ENCODE results near the gene WFDC10B. TPM values are rescaled to one million over a fixed set of nuclear protein-coding genes. Genes with fewer than 3 reads are reported as not detected.
"Not testable (repeated sequence)": the region's sequence is repeated elsewhere in the genome, so short reads cannot be mapped to it uniquely, and the experiment has no call there.

Gene WFDC10B
- total RNA-seq, 1 experiment from 2014 or later: 0.42 TPM

DNA sequence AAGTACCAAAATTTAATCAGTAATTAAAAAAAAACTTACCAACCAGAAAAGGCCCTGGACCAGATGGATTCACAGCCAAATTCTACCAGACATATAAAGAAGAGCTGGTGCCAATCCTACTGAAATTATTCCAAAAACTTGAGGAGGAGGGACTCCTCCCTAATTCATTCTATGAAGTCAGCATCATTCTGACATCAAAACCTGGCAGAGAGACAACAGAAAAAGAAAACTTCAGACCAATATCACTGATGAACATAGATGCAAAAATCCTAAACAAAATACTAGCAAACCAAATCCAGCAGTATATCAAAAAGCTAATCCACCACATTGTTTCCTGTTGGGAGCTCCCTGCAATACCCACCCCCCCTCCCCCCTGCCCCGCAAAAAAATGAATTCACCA, 34.7 kb downstream of the WFDC10B start, which contains the start of gene WFDC11 (continued):
- TF ChIP-seq, protein P1, sequence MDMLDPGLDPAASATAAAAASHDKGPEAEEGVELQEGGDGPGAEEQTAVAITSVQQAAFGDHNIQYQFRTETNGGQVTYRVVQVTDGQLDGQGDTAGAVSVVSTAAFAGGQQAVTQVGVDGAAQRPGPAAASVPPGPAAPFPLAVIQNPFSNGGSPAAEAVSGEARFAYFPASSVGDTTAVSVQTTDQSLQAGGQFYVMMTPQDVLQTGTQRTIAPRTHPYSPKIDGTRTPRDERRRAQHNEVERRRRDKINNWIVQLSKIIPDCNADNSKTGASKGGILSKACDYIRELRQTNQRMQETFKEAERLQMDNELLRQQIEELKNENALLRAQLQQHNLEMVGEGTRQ (CRISPR knock-in tag; IDR thresholded peaks at IDR 0.05): no peak
- no peak for TF ChIP-seq NFATC4 (CRISPR knock-in tag; IDR thresholded peaks at IDR 0.05)
- TF ChIP-seq FOXP1 (CRISPR knock-in tag; IDR thresholded peaks at IDR 0.05; ENCODE audit: borderline replicate concordance): no peak

DNA sequence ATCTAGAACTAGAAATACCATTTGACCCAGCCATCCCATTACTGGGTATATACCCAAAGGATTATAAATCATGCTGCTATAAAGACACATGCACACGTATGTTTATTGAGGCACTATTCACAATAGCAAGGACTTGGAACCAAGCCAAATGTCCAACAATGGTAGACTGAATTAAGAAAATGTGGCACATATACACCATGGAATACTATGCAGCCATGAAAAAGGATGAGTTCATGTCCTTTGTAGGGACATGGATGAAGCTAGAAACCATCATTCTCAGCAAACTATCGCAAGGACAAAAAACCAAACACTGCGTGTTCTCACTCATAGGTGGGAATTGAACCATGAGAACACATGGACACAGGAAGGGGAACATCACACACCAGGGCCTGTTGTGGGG, 47.8 kb downstream of the WFDC10B start:
- H3K4me3 Mint-ChIP-seq; H3K4me1 Mint-ChIP-seq; CTCF ChIA-PET; POLR2A ChIA-PET; H3K27ac Mint-ChIP-seq; DNase-seq (ENCODE audit: low spot score); ATAC-seq; H3K27me3 Mint-ChIP-seq (ENCODE audit: low read depth): not testable (repeated sequence)
- H3K9me3 Mint-ChIP-seq: peaks cover 43% of the 10 kb centered on the region
- H3K36me3 Mint-ChIP-seq: peaks cover 16% of the 10 kb centered on the region

DNA sequence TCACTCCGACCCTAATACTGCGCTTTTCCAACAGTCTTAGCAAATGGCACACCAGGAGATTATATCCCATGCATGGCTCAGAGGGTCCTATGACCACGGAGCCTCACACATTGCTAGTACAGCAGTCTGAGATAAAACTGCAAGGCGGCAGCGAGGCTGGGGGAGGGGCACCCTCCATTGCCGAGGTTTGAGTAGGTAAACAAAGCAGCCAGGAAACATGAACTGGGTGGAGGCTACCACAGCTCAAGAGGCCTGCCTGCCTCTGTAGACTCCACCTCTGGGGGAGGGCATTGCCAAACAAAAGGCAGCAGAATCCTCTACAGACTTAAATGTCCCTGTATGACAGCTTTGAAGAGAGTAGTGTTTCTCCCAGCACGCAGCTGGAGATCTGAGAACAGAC, 53.1 kb downstream of the WFDC10B start:
- ATAC-seq; H3K27ac Mint-ChIP-seq; H3K27me3 Mint-ChIP-seq (ENCODE audit: low read depth); H3K4me3 Mint-ChIP-seq; DNase-seq (ENCODE audit: low spot score); POLR2A ChIA-PET; CTCF ChIA-PET: not testable (repeated sequence)
- Mint-ChIP-seq H3K9me3 (peaks cover 51% of the 10 kb centered on the region), H3K36me3 (peaks cover 33% of the 10 kb centered on the region), H3K4me1 (peaks cover 10% of the 10 kb centered on the region)

DNA sequence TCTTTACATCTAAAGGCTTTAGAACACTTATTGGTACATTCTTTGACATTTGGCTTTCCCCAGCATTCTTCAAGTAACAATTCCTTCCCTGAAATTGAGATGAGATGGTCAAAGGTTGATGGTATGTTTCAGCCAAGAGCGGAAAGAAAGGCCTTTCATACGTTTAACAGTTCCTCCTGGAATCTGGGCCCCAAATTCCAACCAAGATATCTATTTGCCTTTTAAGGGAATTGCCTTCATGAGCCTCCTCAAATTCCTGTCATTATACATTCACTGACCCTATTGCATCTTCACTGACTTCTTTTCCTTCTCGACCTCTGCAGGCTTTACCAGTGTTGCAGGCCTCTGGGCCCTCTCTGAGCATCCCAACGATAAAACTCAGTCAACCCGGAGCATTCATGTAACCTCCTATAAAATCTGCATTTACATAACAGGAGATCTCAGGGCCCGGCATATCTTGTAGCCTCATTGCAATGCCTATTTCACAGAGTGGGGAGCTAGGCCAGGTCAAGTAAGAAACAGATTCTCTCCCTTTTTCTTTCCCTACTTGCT, 55.4 kb downstream of the WFDC10B start:
- ChIA-PET CTCF (interaction anchor here (0.7 kb wide), 1 partner anchor 20 kb away, joined by 5 read pairs; the partner anchor contains the start of gene WFDC10A), POLR2A (no interaction called here)
- peaks cover 37% of the 10 kb centered on the region for H3K36me3 Mint-ChIP-seq
- no peak for TF ChIP-seq GRHL2 (CRISPR knock-in tag; IDR thresholded peaks at IDR 0.05; ENCODE audit: insufficient replicate concordance, severe bottlenecking)
- TF ChIP-seq, protein P2, sequence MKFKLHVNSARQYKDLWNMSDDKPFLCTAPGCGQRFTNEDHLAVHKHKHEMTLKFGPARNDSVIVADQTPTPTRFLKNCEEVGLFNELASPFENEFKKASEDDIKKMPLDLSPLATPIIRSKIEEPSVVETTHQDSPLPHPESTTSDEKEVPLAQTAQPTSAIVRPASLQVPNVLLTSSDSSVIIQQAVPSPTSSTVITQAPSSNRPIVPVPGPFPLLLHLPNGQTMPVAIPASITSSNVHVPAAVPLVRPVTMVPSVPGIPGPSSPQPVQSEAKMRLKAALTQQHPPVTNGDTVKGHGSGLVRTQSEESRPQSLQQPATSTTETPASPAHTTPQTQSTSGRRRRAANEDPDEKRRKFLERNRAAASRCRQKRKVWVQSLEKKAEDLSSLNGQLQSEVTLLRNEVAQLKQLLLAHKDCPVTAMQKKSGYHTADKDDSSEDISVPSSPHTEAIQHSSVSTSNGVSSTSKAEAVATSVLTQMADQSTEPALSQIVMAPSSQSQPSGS (CRISPR knock-in tag; IDR thresholded peaks at IDR 0.05; ENCODE audit: borderline replicate concordance, low read depth): no peak
- TF ChIP-seq, protein P3, sequence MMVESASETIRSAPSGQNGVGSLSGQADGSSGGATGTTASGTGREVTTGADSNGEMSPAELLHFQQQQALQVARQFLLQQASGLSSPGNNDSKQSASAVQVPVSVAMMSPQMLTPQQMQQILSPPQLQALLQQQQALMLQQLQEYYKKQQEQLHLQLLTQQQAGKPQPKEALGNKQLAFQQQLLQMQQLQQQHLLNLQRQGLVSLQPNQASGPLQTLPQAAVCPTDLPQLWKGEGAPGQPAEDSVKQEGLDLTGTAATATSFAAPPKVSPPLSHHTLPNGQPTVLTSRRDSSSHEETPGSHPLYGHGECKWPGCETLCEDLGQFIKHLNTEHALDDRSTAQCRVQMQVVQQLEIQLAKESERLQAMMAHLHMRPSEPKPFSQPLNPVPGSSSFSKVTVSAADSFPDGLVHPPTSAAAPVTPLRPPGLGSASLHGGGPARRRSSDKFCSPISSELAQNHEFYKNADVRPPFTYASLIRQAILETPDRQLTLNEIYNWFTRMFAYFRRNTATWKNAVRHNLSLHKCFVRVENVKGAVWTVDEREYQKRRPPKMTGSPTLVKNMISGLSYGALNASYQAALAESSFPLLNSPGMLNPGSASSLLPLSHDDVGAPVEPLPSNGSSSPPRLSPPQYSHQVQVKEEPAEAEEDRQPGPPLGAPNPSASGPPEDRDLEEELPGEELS (CRISPR knock-in tag; IDR thresholded peaks at IDR 0.05): no peak
- TF ChIP-seq, protein P4, sequence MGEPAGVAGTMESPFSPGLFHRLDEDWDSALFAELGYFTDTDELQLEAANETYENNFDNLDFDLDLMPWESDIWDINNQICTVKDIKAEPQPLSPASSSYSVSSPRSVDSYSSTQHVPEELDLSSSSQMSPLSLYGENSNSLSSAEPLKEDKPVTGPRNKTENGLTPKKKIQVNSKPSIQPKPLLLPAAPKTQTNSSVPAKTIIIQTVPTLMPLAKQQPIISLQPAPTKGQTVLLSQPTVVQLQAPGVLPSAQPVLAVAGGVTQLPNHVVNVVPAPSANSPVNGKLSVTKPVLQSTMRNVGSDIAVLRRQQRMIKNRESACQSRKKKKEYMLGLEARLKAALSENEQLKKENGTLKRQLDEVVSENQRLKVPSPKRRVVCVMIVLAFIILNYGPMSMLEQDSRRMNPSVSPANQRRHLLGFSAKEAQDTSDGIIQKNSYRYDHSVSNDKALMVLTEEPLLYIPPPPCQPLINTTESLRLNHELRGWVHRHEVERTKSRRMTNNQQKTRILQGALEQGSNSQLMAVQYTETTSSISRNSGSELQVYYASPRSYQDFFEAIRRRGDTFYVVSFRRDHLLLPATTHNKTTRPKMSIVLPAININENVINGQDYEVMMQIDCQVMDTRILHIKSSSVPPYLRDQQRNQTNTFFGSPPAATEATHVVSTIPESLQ (CRISPR knock-in tag; IDR thresholded peaks at IDR 0.05): no peak
- TF ChIP-seq ZNF396 (CRISPR knock-in tag; IDR thresholded peaks at IDR 0.05; ENCODE audit: borderline replicate concordance): no peak
- TF ChIP-seq, protein P5, sequence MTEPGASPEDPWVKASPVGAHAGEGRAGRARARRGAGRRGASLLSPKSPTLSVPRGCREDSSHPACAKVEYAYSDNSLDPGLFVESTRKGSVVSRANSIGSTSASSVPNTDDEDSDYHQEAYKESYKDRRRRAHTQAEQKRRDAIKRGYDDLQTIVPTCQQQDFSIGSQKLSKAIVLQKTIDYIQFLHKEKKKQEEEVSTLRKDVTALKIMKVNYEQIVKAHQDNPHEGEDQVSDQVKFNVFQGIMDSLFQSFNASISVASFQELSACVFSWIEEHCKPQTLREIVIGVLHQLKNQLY (CRISPR knock-in tag; IDR thresholded peaks at IDR 0.05): no peak
- no peak for TF ChIP-seq CBFB (CRISPR knock-in tag; IDR thresholded peaks at IDR 0.05; ENCODE audit: low read depth)
- no peak for TF ChIP-seq JAZF1 (CRISPR knock-in tag; IDR thresholded peaks at IDR 0.05)
- TF ChIP-seq, protein P6, sequence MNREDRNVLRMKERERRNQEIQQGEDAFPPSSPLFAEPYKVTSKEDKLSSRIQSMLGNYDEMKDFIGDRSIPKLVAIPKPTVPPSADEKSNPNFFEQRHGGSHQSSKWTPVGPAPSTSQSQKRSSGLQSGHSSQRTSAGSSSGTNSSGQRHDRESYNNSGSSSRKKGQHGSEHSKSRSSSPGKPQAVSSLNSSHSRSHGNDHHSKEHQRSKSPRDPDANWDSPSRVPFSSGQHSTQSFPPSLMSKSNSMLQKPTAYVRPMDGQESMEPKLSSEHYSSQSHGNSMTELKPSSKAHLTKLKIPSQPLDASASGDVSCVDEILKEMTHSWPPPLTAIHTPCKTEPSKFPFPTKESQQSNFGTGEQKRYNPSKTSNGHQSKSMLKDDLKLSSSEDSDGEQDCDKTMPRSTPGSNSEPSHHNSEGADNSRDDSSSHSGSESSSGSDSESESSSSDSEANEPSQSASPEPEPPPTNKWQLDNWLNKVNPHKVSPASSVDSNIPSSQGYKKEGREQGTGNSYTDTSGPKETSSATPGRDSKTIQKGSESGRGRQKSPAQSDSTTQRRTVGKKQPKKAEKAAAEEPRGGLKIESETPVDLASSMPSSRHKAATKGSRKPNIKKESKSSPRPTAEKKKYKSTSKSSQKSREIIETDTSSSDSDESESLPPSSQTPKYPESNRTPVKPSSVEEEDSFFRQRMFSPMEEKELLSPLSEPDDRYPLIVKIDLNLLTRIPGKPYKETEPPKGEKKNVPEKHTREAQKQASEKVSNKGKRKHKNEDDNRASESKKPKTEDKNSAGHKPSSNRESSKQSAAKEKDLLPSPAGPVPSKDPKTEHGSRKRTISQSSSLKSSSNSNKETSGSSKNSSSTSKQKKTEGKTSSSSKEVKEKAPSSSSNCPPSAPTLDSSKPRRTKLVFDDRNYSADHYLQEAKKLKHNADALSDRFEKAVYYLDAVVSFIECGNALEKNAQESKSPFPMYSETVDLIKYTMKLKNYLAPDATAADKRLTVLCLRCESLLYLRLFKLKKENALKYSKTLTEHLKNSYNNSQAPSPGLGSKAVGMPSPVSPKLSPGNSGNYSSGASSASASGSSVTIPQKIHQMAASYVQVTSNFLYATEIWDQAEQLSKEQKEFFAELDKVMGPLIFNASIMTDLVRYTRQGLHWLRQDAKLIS (CRISPR knock-in tag; IDR thresholded peaks at IDR 0.05; ENCODE audit: borderline replicate concordance): no peak
- peaks cover 10% of the 10 kb centered on the region for H3K4me1 Mint-ChIP-seq
- ATAC-seq (peak; percentile 68), DNase-seq (ENCODE audit: low spot score) (no peak)
- H3K27me3 Mint-ChIP-seq (ENCODE audit: low read depth): peaks cover 5% of the 10 kb centered on the region; the same call in 1 of the 2 replicates
- H3K4me3 Mint-ChIP-seq: no peak overlapping the region
- H3K27ac Mint-ChIP-seq: no peak overlapping the region; the same call in 1 of the 2 replicates
- H3K9me3 Mint-ChIP-seq: peaks cover 43% of the 10 kb centered on the region

Measured in WTC11 (cell line).